Measurements from ENCODE around the gene TENT4B. TPM values are rescaled to one million over a fixed set of nuclear protein-coding genes. Genes with fewer than 3 reads are reported as not detected.

Gene TENT4B
- total RNA-seq, 1 experiment from 2014 or later = 13.0 TPM

- H2BK15ac ChIP-seq (ENCODE audit: low read depth, low read length) = no peak overlapping the region
Measured at GRCh38 chr16:50136399-50136798, 16.7 kb upstream of the TENT4B start.

More at GRCh38 chr16:50136399-50136798, 16.7 kb upstream of the TENT4B start:
- Histone ChIP-seq H2BK12ac (ENCODE audit: insufficient read length, low read depth, low read length) (no peak overlapping the region), H4K8ac (replicated peaks; ENCODE audit: insufficient read length, low read depth, low read length) (no peak overlapping the region), H3K56ac (ENCODE audit: insufficient read length, low read depth, low read length) (no peak overlapping the region), H2AFZ (ENCODE audit: low read length) (no peak overlapping the region), H3K23me2 (ENCODE audit: insufficient read length, low read depth, low read length, poor library complexity, severe bottlenecking) (no peaks in the 10 kb centered on the region), H2BK20ac (ENCODE audit: low read depth, low read length, poor library complexity, severe bottlenecking) (no peak overlapping the region), H4K91ac (ENCODE audit: insufficient read length, low read depth, low read length) (no peak overlapping the region), H3K14ac (ENCODE audit: insufficient read depth, low read length) (no peak overlapping the region), H3K4me2 (ENCODE audit: insufficient read depth, insufficient read length, low read length) (no peak overlapping the region), H3K79me1 (ENCODE audit: insufficient read depth, low read depth, low read length, poor library complexity, severe bottlenecking) (no peaks in the 10 kb centered on the region), H4K5ac (ENCODE audit: insufficient read length, low read depth, low read length) (no peak overlapping the region), H2BK120ac (ENCODE audit: low read depth, low read length, poor library complexity, severe bottlenecking) (no peak overlapping the region), H3K79me2 (ENCODE audit: insufficient read depth, low read length) (no peaks in the 10 kb centered on the region), H3T11ph (ENCODE audit: low read length) (no peak overlapping the region), H3K23ac (ENCODE audit: insufficient read length, low read depth, low read length) (no peak overlapping the region), H3K27ac (ENCODE audit: insufficient read length, low read depth, low read length) (no peak overlapping the region), H3K4me1 (ENCODE audit: insufficient read depth, low read length) (no peaks in the 10 kb centered on the region), H3K9ac (ENCODE audit: extremely low read depth, insufficient read length, low read length) (no peak overlapping the region), H3K9me3 (ENCODE audit: control insufficient read depth, low read depth, low read length) (no peaks in the 10 kb centered on the region), H3K27me3 (ENCODE audit: insufficient read depth, low read length) (no peaks in the 10 kb centered on the region), H3K18ac (ENCODE audit: insufficient read length, low read depth, low read length) (no peak overlapping the region), H3K4ac (ENCODE audit: low read depth, low read length) (no peak overlapping the region), H4K20me1 (ENCODE audit: control insufficient read depth, insufficient read depth, insufficient read length) (no peaks in the 10 kb centered on the region), H2BK5ac (ENCODE audit: insufficient read length, low read length) (no peak overlapping the region), H2AK5ac (ENCODE audit: insufficient read length, low read length) (no peak overlapping the region)
- Mint-ChIP-seq H3K36me3 (ENCODE audit: insufficient read depth in 1 of 3, low read depth in 3 of 3) (no peaks in the 10 kb centered on the region), H3K27ac (no peak overlapping the region), H3K4me1 (no peaks in the 10 kb centered on the region), H3K9me3 (no peaks in the 10 kb centered on the region), H3K4me3 (no peak overlapping the region), H3K27me3 (ENCODE audit: low read depth) (peaks cover 3% of the 10 kb centered on the region; the same call in 1 of the 2 replicates)
- peak; percentile 48; the same call in 2 of the 3 replicates for TF ChIP-seq CTCF (conservative IDR thresholded peaks at IDR 0.05)
- no peak for DNase-seq
